Measurements from ENCODE around the gene ZNF777.

DNA sequence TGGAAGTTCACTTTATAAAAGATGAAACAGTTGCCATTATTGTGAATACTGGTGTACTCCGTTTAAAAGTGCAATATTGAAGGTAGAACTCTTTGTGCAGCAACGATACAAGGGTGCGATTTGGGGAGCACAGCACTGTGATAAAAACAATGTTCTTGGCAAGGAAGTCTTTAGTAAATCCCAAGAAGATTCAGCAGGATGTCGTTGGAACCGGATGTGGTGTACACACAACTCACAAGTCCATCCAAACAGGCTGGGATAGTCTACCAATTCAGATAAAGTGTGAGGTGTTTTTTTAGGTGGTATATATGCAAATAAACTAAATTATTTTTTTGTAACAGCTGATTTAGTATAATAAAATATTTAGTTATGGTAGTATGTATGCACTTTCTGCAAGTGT lies 46.7 kb downstream of the ZNF777 start:
- TF ChIP-seq RAD21 (CRISPR knock-in tag; conservative IDR thresholded peaks at IDR 0.05 in 1 of 2, IDR thresholded peaks at IDR 0.05 in 1 of 2) (no peak), HNRNPH1 (optimal IDR thresholded peaks at IDR 0.05; ENCODE audit: low read depth, low read length) (no peak), STAT5B (CRISPR knock-in tag; IDR thresholded peaks at IDR 0.05) (no peak), ZNF134 (CRISPR knock-in tag; conservative IDR thresholded peaks at IDR 0.05) (no peak), ZNF324 (CRISPR knock-in tag; IDR thresholded peaks at IDR 0.05) (no peak), CBX8 (IDR thresholded peaks at IDR 0.05; ENCODE audit: borderline replicate concordance, extremely low read depth, low read depth, low read length, poor library complexity, severe bottlenecking) (no peak), MCM7 (IDR thresholded peaks at IDR 0.05) (no peak)
- TF ChIP-seq, protein P1, sequence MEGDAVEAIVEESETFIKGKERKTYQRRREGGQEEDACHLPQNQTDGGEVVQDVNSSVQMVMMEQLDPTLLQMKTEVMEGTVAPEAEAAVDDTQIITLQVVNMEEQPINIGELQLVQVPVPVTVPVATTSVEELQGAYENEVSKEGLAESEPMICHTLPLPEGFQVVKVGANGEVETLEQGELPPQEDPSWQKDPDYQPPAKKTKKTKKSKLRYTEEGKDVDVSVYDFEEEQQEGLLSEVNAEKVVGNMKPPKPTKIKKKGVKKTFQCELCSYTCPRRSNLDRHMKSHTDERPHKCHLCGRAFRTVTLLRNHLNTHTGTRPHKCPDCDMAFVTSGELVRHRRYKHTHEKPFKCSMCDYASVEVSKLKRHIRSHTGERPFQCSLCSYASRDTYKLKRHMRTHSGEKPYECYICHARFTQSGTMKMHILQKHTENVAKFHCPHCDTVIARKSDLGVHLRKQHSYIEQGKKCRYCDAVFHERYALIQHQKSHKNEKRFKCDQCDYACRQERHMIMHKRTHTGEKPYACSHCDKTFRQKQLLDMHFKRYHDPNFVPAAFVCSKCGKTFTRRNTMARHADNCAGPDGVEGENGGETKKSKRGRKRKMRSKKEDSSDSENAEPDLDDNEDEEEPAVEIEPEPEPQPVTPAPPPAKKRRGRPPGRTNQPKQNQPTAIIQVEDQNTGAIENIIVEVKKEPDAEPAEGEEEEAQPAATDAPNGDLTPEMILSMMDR (IDR thresholded peaks at IDR 0.05 in 2 of 3, conservative IDR thresholded peaks at IDR 0.05 in 1 of 3; ENCODE audit: insufficient read depth in 2 of 3, low read depth in 1 of 3, low read length in 3 of 3), result no peak
- TF ChIP-seq, protein P2, sequence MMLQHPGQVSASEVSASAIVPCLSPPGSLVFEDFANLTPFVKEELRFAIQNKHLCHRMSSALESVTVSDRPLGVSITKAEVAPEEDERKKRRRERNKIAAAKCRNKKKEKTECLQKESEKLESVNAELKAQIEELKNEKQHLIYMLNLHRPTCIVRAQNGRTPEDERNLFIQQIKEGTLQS (IDR thresholded peaks at IDR 0.05), result no peak
- TF ChIP-seq, protein P2 (CRISPR knock-in tag; conservative IDR thresholded peaks at IDR 0.05), result no peak

Data from K562 (cell line).